HCEC 1CT (cell line): ENCODE data around the gene ZMIZ1.

Experiments
- DNase-seq: peaks from one replicate; pipeline ENCODE4 v3.0.0-alpha.2; 2017

ZMIZ1 gene

GRCh38 chr10:79238606-79239005, 169.8 kb downstream of the ZMIZ1 start:
- DNase-seq = no peak

- peak; percentile 42 for DNase-seq
Observed at GRCh38 chr10:79239275-79239779, 170.6 kb downstream of the ZMIZ1 start.

GRCh38 chr10:79239924-79240581, 171.3 kb downstream of the ZMIZ1 start:
- no peak for DNase-seq

- no peak for DNase-seq
Observed at GRCh38 chr10:79241629-79241989, 172.8 kb downstream of the ZMIZ1 start.

- DNase-seq = peak; percentile 60
Observed at GRCh38 chr10:79241990-79242619, 173.3 kb downstream of the ZMIZ1 start.

- peak; percentile 70 for DNase-seq
Observed at GRCh38 chr10:79242620-79243152, 173.9 kb downstream of the ZMIZ1 start.

- DNase-seq = peak; percentile 11
Observed at GRCh38 chr10:79243181-79244067, 174.7 kb downstream of the ZMIZ1 start.

GRCh38 chr10:79244068-79244442, 175.3 kb downstream of the ZMIZ1 start:
- no peak for DNase-seq

GRCh38 chr10:79244841-79245504, 176.2 kb downstream of the ZMIZ1 start:
- DNase-seq = no peak

- no peak for DNase-seq
Observed at GRCh38 chr10:79245539-79246208, 176.9 kb downstream of the ZMIZ1 start.

- DNase-seq = no peak
Observed at GRCh38 chr10:79246209-79246581, 177.4 kb downstream of the ZMIZ1 start.

- no peak for DNase-seq
Observed at GRCh38 chr10:79246606-79247275, 178.0 kb downstream of the ZMIZ1 start.

GRCh38 chr10:79247373-79248137, 178.8 kb downstream of the ZMIZ1 start:
- DNase-seq = no peak

- DNase-seq = no peak
Observed at GRCh38 chr10:79248341-79249185, 179.8 kb downstream of the ZMIZ1 start.

- no peak for DNase-seq
Observed at GRCh38 chr10:79249186-79250121, 180.7 kb downstream of the ZMIZ1 start.

GRCh38 chr10:79250259-79250658, 181.5 kb downstream of the ZMIZ1 start:
- no peak for DNase-seq

- no peak for DNase-seq
Observed at GRCh38 chr10:79252450-79252849, 183.7 kb downstream of the ZMIZ1 start.

GRCh38 chr10:79252971-79253370, 184.2 kb downstream of the ZMIZ1 start:
- DNase-seq = no peak

- no peak for DNase-seq
Observed at GRCh38 chr10:79253704-79254103, 184.9 kb downstream of the ZMIZ1 start.
